Right renal pelvis (tissue), 4 donors: Measurements from ENCODE around the gene POTEB. TPM values are rescaled to one million over a fixed set of nuclear protein-coding genes. Genes with fewer than 3 reads are reported as not detected.
"Not testable (repeated sequence)": the region's sequence is repeated elsewhere in the genome, so short reads cannot be mapped to it uniquely, and the experiment has no call there.

ENCODE experiments used
- DNase-seq, 4 donors: peaks; one replicate each; pipeline ENCODE4 v3.0.0-alpha.2; 2013; ENCODE audit warnings: low read depth in 4 of 4, low spot score in 3 of 4, missing footprints in 1 of 4
- polyA plus RNA-seq, 4 donors: library from polyadenylated mRNA; unstranded; fragments of 120-200 nt; gene quantifications; one replicate each; pipeline ENCODE4 v1.2.1, GENCODE V29; 2013; ENCODE audit not compliant: insufficient read length in 4 of 4

POTEB gene
- not detected for polyA plus RNA-seq

GRCh38 chr15:21877635-21878034, at the start of gene POTEB:
TSS of gene POTEB (minus strand) at chr15:21877735. CDS start at chr15:21877246, 489 bp downstream.
- not testable (repeated sequence) for DNase-seq

- DNase-seq: not testable (repeated sequence)
Observed at GRCh38 chr15:21890955-21891354, 13.4 kb upstream of the POTEB start.

- not testable (repeated sequence) for DNase-seq
Observed at GRCh38 chr15:21889542-21889941, 12.0 kb upstream of the POTEB start.

- not testable (repeated sequence) for DNase-seq
Observed at GRCh38 chr15:21838831-21839230, 38.7 kb downstream of the POTEB start.

Other genes starting within 250 kb of the POTEB start
- not detected for gene OR4M2, start 202.8 kb upstream of the POTEB start, polyA plus RNA-seq